GM21825 (cell line): Measurements from ENCODE around the gene DCXR.

Experiments used
- ATAC-seq: cut with Tn5 transposase; IDR thresholded peaks from one replicate; pipeline ENCODE4 v1.9.1; 2021; ENCODE audit warnings: mild to moderate bottlenecking, moderate library complexity; ENCODE audit not compliant: unreplicated experiment

The DCXR gene

GRCh38 chr17:82000803-82001570 lies 36.5 kb downstream of the DCXR start:
- no peak for ATAC-seq

- ATAC-seq = no peak
Observed at GRCh38 chr17:81999976-82000802, 37.3 kb downstream of the DCXR start.

GRCh38 chr17:81999587-81999975 lies 37.9 kb downstream of the DCXR start:
- ATAC-seq = no peak

GRCh38 chr17:81998691-81999438 lies 38.6 kb downstream of the DCXR start:
- ATAC-seq = no peak

GRCh38 chr17:81998212-81998611 lies 39.3 kb downstream of the DCXR start:
- ATAC-seq = no peak

- ATAC-seq = no peak
Observed at GRCh38 chr17:81996757-81997441, 40.6 kb downstream of the DCXR start.

GRCh38 chr17:81996232-81996756 lies 41.2 kb downstream of the DCXR start:
- no peak for ATAC-seq

- ATAC-seq = no peak
Observed at GRCh38 chr17:81995463-81996231, 41.9 kb downstream of the DCXR start.

GRCh38 chr17:81994593-81995462 lies 42.7 kb downstream of the DCXR start:
- ATAC-seq = no peak

- ATAC-seq = no peak
Observed at GRCh38 chr17:81993729-81994592, 43.5 kb downstream of the DCXR start.

- ATAC-seq = no peak
Observed at GRCh38 chr17:81992306-81993102, 45.0 kb downstream of the DCXR start.

- ATAC-seq = no peak
Observed at GRCh38 chr17:81991684-81992305, 45.7 kb downstream of the DCXR start.

- no peak for ATAC-seq
Observed at GRCh38 chr17:81990836-81991683, 46.4 kb downstream of the DCXR start.

GRCh38 chr17:81987161-81987770 lies 50.2 kb downstream of the DCXR start:
- ATAC-seq = no peak

GRCh38 chr17:81986606-81987005 lies 50.9 kb downstream of the DCXR start:
- ATAC-seq = no peak
